ENCODE measurements around the gene ITPR3. TPM values are rescaled to one million over a fixed set of nuclear protein-coding genes. Genes with fewer than 3 reads are reported as not detected.

ITPR3 gene
- total and polyA plus RNA-seq, 2 donors (not counting 3 experiments of a cell fraction or from before 2014, with no cell fraction given), result 28.8 to 52.2 TPM

GRCh38 chr6:33722103-33722623, 101.0 kb downstream of the ITPR3 start:
- ChIA-PET POLR2A (no interaction called here), CTCF (interaction anchor here (0.9 to 1.7 kb wide), 5 partner anchors 11 to 25 kb away, joined by 3 to 7 read pairs (median 4); partner anchors contain the start of genes IP6K3 and UQCC2)
- no peak for TF ChIP-seq CTCF (IDR thresholded peaks at IDR 0.05; ENCODE audit: extremely low read depth in 1 of 2, insufficient read depth in 1 of 2, low read depth in 1 of 2, low read length in 2 of 2)
- TF ChIP-seq FOS (IDR thresholded peaks at IDR 0.05; ENCODE audit: borderline replicate concordance, insufficient read depth, low read length), result no peak
- no peak for TF ChIP-seq JUN (IDR thresholded peaks at IDR 0.05; ENCODE audit: borderline replicate concordance, insufficient read depth, insufficient read length, low read depth)
- no peak for TF ChIP-seq POLR2AphosphoS5 (IDR thresholded peaks at IDR 0.05; ENCODE audit: insufficient read depth, low read depth, low read length)
- no peak for TF ChIP-seq MYC (IDR thresholded peaks at IDR 0.05; ENCODE audit: low read depth, low read length)
- TF ChIP-seq POLR2A (IDR thresholded peaks at IDR 0.05; ENCODE audit: low read depth, low read length), result no peak
- TF ChIP-seq, protein P1, sequence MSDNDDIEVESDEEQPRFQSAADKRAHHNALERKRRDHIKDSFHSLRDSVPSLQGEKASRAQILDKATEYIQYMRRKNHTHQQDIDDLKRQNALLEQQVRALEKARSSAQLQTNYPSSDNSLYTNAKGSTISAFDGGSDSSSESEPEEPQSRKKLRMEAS (IDR thresholded peaks at IDR 0.05; ENCODE audit: insufficient read depth, insufficient read length), result no peak
- no peak for TF ChIP-seq GATA2 (IDR thresholded peaks at IDR 0.05; ENCODE audit: insufficient read depth, insufficient read length, low read depth, low read length)
- TF ChIP-seq EZH2 (IDR thresholded peaks at IDR 0.05; ENCODE audit: borderline replicate concordance, low read depth, low read length, severe bottlenecking), result no peak
- no peak overlapping the region for H3K4me2 ChIP-seq (ENCODE audit: insufficient read depth, low read length)
- no peak for DNase-seq (ENCODE audit: low read depth, low spot score)
- dilution Hi-C loops (cut with MboI; ENCODE audit: extremely low pct_ligation_motif_present, low sequenced_read_pairs) (no loop called here), intact Hi-C loops (cut with micrococcal nuclease) (no loop called here)
- H3K9ac ChIP-seq (replicated peaks; ENCODE audit: extremely low read depth, insufficient read depth, low read length), result no peak overlapping the region
- H3K4me3 ChIP-seq (replicated peaks in 1 of 3; ENCODE audit: insufficient read depth in 1 of 3, low read depth in 1 of 3, low read length in 3 of 3), result no peak overlapping the region
- H3K9me3 ChIP-seq (replicated peaks; ENCODE audit: control insufficient read depth, insufficient read depth, low read length), result no peaks in the 10 kb centered on the region
- H3K79me2 ChIP-seq (ENCODE audit: control insufficient read depth, insufficient read depth, low read length), result no peaks in the 10 kb centered on the region
- no TSS peak for BruUV-seq (replicated peaks)
- H3K9me1 ChIP-seq (replicated peaks; ENCODE audit: control insufficient read depth, extremely low read depth, insufficient read depth, low read length), result no peaks in the 10 kb centered on the region
- H3K27me3 ChIP-seq (ENCODE audit: control insufficient read depth in 2 of 2, insufficient read depth in 2 of 2, low read length in 2 of 2), result peaks cover 24 to 28% of the 10 kb centered on the region in 2 experiments
- no peaks in the 10 kb centered on the region for H3K4me1 ChIP-seq (ENCODE audit: control insufficient read depth, extremely low read depth, insufficient read depth, low read length)
- no peak for FAIRE-seq
- no peak overlapping the region for H3K27ac ChIP-seq (ENCODE audit: insufficient read depth, low read depth, low read length)
- no peak overlapping the region for H2AFZ ChIP-seq (ENCODE audit: low read depth, low read length)
- H4K20me1 ChIP-seq (replicated peaks; ENCODE audit: control insufficient read depth, extremely low read depth, insufficient read depth, low read length), result no peaks in the 10 kb centered on the region
- no peaks in the 10 kb centered on the region for H3K36me3 ChIP-seq (ENCODE audit: control insufficient read depth in 2 of 2, extremely low read depth in 1 of 2, insufficient read depth in 2 of 2, low read length in 2 of 2)

All from endothelial cell of umbilical vein (primary cell).